NCI-H345 (cell line): ENCODE data around the gene KLB.
"Not testable (repeated sequence)": the region's sequence is repeated elsewhere in the genome, so short reads cannot be mapped to it uniquely, and the experiment has no call there.

Source experiments
- DNase-seq: peaks from one replicate; lab custom pipeline; 2025; lab: John Stamatoyannopoulos, UW

The KLB gene

GRCh38 chr4:39406763-39407583 is at the start of gene KLB:
Gene KLB (plus strand): TSS chr4:39406930. CDS start chr4:39406950, 20 bp downstream.
- no peak for DNase-seq

- no peak for DNase-seq
Observed at GRCh38 chr4:39357002-39357401, 49.7 kb upstream of the KLB start.

- DNase-seq: not testable (repeated sequence)
Observed at GRCh38 chr4:39360611-39361010, 46.1 kb upstream of the KLB start.

GRCh38 chr4:39362827-39363226 is 43.9 kb upstream of the KLB start:
- no peak for DNase-seq

GRCh38 chr4:39363773-39364393 is 42.8 kb upstream of the KLB start:
- no peak for DNase-seq

GRCh38 chr4:39365360-39365759 is 41.4 kb upstream of the KLB start:
- DNase-seq: no peak

GRCh38 chr4:39365830-39366771 is 40.6 kb upstream of the KLB start, which contains the start of gene RFC1:
Gene RFC1 (minus strand): TSS chr4:39366362. CDS start chr4:39366241, 121 bp downstream.
- DNase-seq: peak; percentile 87

GRCh38 chr4:39367166-39367565 is 39.6 kb upstream of the KLB start:
- no peak for DNase-seq

GRCh38 chr4:39369301-39369700 is 37.4 kb upstream of the KLB start:
- DNase-seq: no peak

GRCh38 chr4:39371209-39371608 is 35.5 kb upstream of the KLB start:
- not testable (repeated sequence) for DNase-seq

GRCh38 chr4:39375478-39375877 is 31.3 kb upstream of the KLB start:
- DNase-seq: no peak

- DNase-seq: no peak
Observed at GRCh38 chr4:39383690-39384089, 23.0 kb upstream of the KLB start.

- no peak for DNase-seq
Observed at GRCh38 chr4:39384563-39384962, 22.2 kb upstream of the KLB start.

GRCh38 chr4:39390603-39391002 is 16.1 kb upstream of the KLB start:
- no peak for DNase-seq

- peak; percentile 3 for DNase-seq
Observed at GRCh38 chr4:39394706-39395105, 12.0 kb upstream of the KLB start.

GRCh38 chr4:39401640-39402039 is 5.1 kb upstream of the KLB start:
- not testable (repeated sequence) for DNase-seq

- no peak for DNase-seq
Observed at GRCh38 chr4:39407584-39407885, 805 bp downstream of the KLB start.

- DNase-seq: no peak
Observed at GRCh38 chr4:39410415-39410814, 3.7 kb downstream of the KLB start.

- not testable (repeated sequence) for DNase-seq
Observed at GRCh38 chr4:39411561-39411960, 4.8 kb downstream of the KLB start.

- DNase-seq: no peak
Observed at GRCh38 chr4:39415678-39416283, 9.1 kb downstream of the KLB start.

GRCh38 chr4:39422247-39422646 is 15.5 kb downstream of the KLB start:
- DNase-seq: no peak

- not testable (repeated sequence) for DNase-seq
Observed at GRCh38 chr4:39425297-39425696, 18.6 kb downstream of the KLB start.
